PC-3 (cell line): ENCODE data around the gene C9orf85. TPM values are rescaled to one million over a fixed set of nuclear protein-coding genes. Genes with fewer than 3 reads are reported as not detected.

Experiments
- ATAC-seq: fragments of 200-7000 bp; cut with Tn5 transposase; 2 replicates; pipeline ENCODE4 v1.9.1; 2020; ENCODE audit warnings: mild to moderate bottlenecking, moderate library complexity
- BruUV-seq: library from RNA; stranded (reverse); fragments of 400-500 nt; replicated peaks from 2 replicates; lab custom pipeline; 2021; lab: Mats Ljungman, UMichigan
- CTCF ChIA-PET: fragments of 300-600 bp; sonication (Branson Sonifier 250); formaldehyde crosslinking; loops from one replicate; lab custom pipeline; 2022; ENCODE audit warnings: antibody characterized with exemption; lab: Charles Lee
- POLR2A ChIA-PET: fragments of 300-600 bp; sonication (Branson Sonifier 250); formaldehyde crosslinking; loops from one replicate; lab custom pipeline; 2022; ENCODE audit warnings: antibody characterized with exemption; ENCODE audit not compliant: unreplicated experiment; lab: Charles Lee
- DNase-seq: peaks from one replicate; pipeline ENCODE4 v3.0.0-alpha.2; 2015
- H2AFZ ChIP-seq: fragments of 300-600 bp; sonication (generic); 2 replicates; pipeline ENCODE4 v1.6.0; 2016; ENCODE audit warnings: antibody characterized with exemption, low read length
- H3F3A ChIP-seq: fragments of 300-600 bp; sonication (generic); one replicate; pipeline ENCODE4 v1.6.0; 2017; ENCODE audit warnings: antibody characterized with exemption, low read length, control low read depth, mild to moderate bottlenecking; ENCODE audit not compliant: unreplicated experiment
- H3K27ac ChIP-seq: fragments of 300-600 bp; sonication (generic); 2 replicates; pipeline ENCODE4 v1.5.1; 2016; ENCODE audit warnings: mild to moderate bottlenecking, low read length
- H3K27me3 ChIP-seq: fragments of 300-600 bp; sonication (generic); 2 replicates; pipeline ENCODE4 v1.6.1; 2016; ENCODE audit warnings: low read length, mixed read lengths
- H3K36me3 ChIP-seq: fragments of 300-600 bp; sonication (generic); 2 replicates; pipeline ENCODE4 v1.6.1; 2016; ENCODE audit warnings: low read depth, mixed run types, low read length, mixed read lengths
- H3K4me1 ChIP-seq: fragments of 300-600 bp; sonication (generic); 2 replicates; pipeline ENCODE4 v1.5.1; 2016; ENCODE audit warnings: low read length; ENCODE audit not compliant: insufficient read depth
- H3K4me2 ChIP-seq: fragments of 300-600 bp; sonication (generic); 2 replicates; pipeline ENCODE4 v1.6.0; 2016; ENCODE audit warnings: low read length
- H3K4me3 ChIP-seq: fragments of 300-600 bp; sonication (generic); 2 replicates; pipeline ENCODE4 v1.5.1; 2016; ENCODE audit warnings: mild to moderate bottlenecking, low read length, mixed read lengths
- H3K79me2 ChIP-seq: fragments of 300-600 bp; sonication (generic); 2 replicates; pipeline ENCODE4 v1.6.1; 2017; ENCODE audit warnings: low read length, mixed read lengths
- H3K9ac ChIP-seq: fragments of 300-600 bp; sonication (generic); 2 replicates; pipeline ENCODE4 v1.6.0; 2016; ENCODE audit warnings: mild to moderate bottlenecking, low read length
- H3K9me2 ChIP-seq: fragments of 300-600 bp; sonication (generic); replicated peaks from 2 replicates; pipeline ENCODE4 v1.6.1; 2016; ENCODE audit warnings: mixed run types, low read length, mixed read lengths
- H3K9me3 ChIP-seq: fragments of 300-600 bp; sonication (generic); 2 replicates; pipeline ENCODE4 v1.6.1; 2016; ENCODE audit warnings: low read length, mixed read lengths
- H4K20me1 ChIP-seq: fragments of 300-600 bp; sonication (generic); 2 replicates; pipeline ENCODE4 v1.6.1; 2016; ENCODE audit warnings: low read length, mixed read lengths
- CTCF ChIP-seq: fragments of 300-600 bp; sonication (generic); conservative IDR thresholded peaks from 2 replicates; pipeline ENCODE4 v1.5.1; 2017; ENCODE audit warnings: antibody characterized with exemption, low read depth, mild to moderate bottlenecking, low read length
- EZH2 ChIP-seq: fragments of 300-600 bp; sonication (generic); IDR thresholded peaks from one replicate; pipeline ENCODE4 v1.6.1; 2017; ENCODE audit warnings: antibody characterized with exemption, mild to moderate bottlenecking, low read length; ENCODE audit not compliant: unreplicated experiment
- EZH2phosphoT487 ChIP-seq: fragments of 300-600 bp; sonication (generic); IDR thresholded peaks from 2 replicates; pipeline ENCODE4 v1.6.1; 2018; ENCODE audit warnings: mild to moderate bottlenecking, antibody characterized with exemption, low read length, borderline replicate concordance
- intact Hi-C: fragments of 100-400 bp; cut with micrococcal nuclease; formaldehyde crosslinking; loops from 2 replicates; pipeline ENCODE4 v1.9.0; 2023
- total RNA-seq: library from RNA; depleted of rRNA; stranded (reverse); fragments of >200 nt; gene quantifications from 2 replicates; pipeline ENCODE4 v1.2.3, GENCODE V29; 2014

C9orf85 gene
- total RNA-seq, 1 experiment from 2014 or later = 7.9 TPM

GRCh38 chr9:71885467-71885866 is 26.0 kb upstream of the C9orf85 start:
- intact Hi-C loops = no loop called here
- Histone ChIP-seq H3K4me3 (no peak overlapping the region), H3K4me2 (no peak overlapping the region), H3K27me3 (no peaks in the 10 kb centered on the region), H3K9me2 (no peaks in the 10 kb centered on the region), H3K9ac (no peak overlapping the region), H3K27ac (no peak overlapping the region), H3F3A (no peaks in the 10 kb centered on the region), H4K20me1 (0 out of 2 replicates have a peak, but pooled peaks cover 5% of the 10 kb centered on the region), H2AFZ (no peak overlapping the region), H3K79me2 (peaks cover 66% of the 10 kb centered on the region), H3K4me1 (no peaks in the 10 kb centered on the region), H3K9me3 (no peaks in the 10 kb centered on the region), H3K36me3 (no peaks in the 10 kb centered on the region; the same call in 1 of the 2 replicates)
- POLR2A ChIA-PET = no interaction called here
- no TSS peak for BruUV-seq
- no peak for DNase-seq
- no peak for ATAC-seq
- CTCF ChIA-PET = no interaction called here
- no peak for TF ChIP-seq CTCF
- TF ChIP-seq EZH2phosphoT487 = no peak

GRCh38 chr9:71886015-71886414 is 25.4 kb upstream of the C9orf85 start:
- Histone ChIP-seq H3K9me2 (no peaks in the 10 kb centered on the region), H3K36me3 (no peaks in the 10 kb centered on the region; the same call in 1 of the 2 replicates), H3K79me2 (peaks cover 68% of the 10 kb centered on the region), H3K9me3 (no peaks in the 10 kb centered on the region), H2AFZ (no peak overlapping the region), H3F3A (no peaks in the 10 kb centered on the region), H4K20me1 (0 out of 2 replicates have a peak, but pooled peaks cover 5% of the 10 kb centered on the region), H3K4me1 (no peaks in the 10 kb centered on the region), H3K27me3 (no peaks in the 10 kb centered on the region), H3K4me3 (no peak overlapping the region), H3K27ac (no peak overlapping the region), H3K9ac (no peak overlapping the region), H3K4me2 (no peak overlapping the region)
- CTCF ChIA-PET = no interaction called here
- POLR2A ChIA-PET = no interaction called here
- intact Hi-C loops = no loop called here
- TF ChIP-seq CTCF (no peak), EZH2phosphoT487 (no peak), EZH2 (no peak)
- no peak for DNase-seq
- ATAC-seq = no peak
- BruUV-seq = no TSS peak

- Histone ChIP-seq H3K79me2 (peaks cover 67% of the 10 kb centered on the region), H3K9me3 (no peaks in the 10 kb centered on the region), H3K9me2 (no peaks in the 10 kb centered on the region), H3F3A (no peaks in the 10 kb centered on the region), H3K4me2 (no peak overlapping the region), H3K36me3 (no peaks in the 10 kb centered on the region; the same call in 1 of the 2 replicates), H3K27ac (no peak overlapping the region), H4K20me1 (0 out of 2 replicates have a peak, but pooled peaks cover 5% of the 10 kb centered on the region), H3K9ac (no peak overlapping the region), H3K27me3 (no peaks in the 10 kb centered on the region), H2AFZ (no peak overlapping the region), H3K4me3 (no peak overlapping the region), H3K4me1 (no peaks in the 10 kb centered on the region)
- DNase-seq (no peak), ATAC-seq (no peak)
- intact Hi-C loops = no loop called here
- CTCF ChIA-PET = no interaction called here
- POLR2A ChIA-PET = no interaction called here
- TF ChIP-seq EZH2 = no peak
- no peak for TF ChIP-seq EZH2phosphoT487
- TF ChIP-seq CTCF = no peak
- no TSS peak for BruUV-seq
Observed at GRCh38 chr9:71886541-71886940, 24.9 kb upstream of the C9orf85 start.
